Transverse colon (tissue), 4 donors: ENCODE results near the gene MAGEA9. TPM values are rescaled to one million over a fixed set of nuclear protein-coding genes. Genes with fewer than 3 reads are reported as not detected.
"Not testable (repeated sequence)": the region's sequence is repeated elsewhere in the genome, so short reads cannot be mapped to it uniquely, and the experiment has no call there.

Experiments used
- DNase-seq: peaks from one replicate; pipeline ENCODE4 v3.0.0-alpha.2; 2019
- H3K27ac ChIP-seq, 4 donors: fragments of 200-600 bp; sonication (generic); 2 replicates each; pipeline ENCODE4 v1.5.1; 2016 to 2018; ENCODE audit warnings: inconsistent platforms in 4 of 4
- H3K27me3 ChIP-seq: fragments of 200-600 bp; sonication (generic); 2 replicates; pipeline ENCODE4 v1.5.1; 2017; ENCODE audit warnings: inconsistent platforms
- H3K36me3 ChIP-seq, 4 donors: fragments of 200-600 bp; sonication (generic); 2 replicates each; pipeline ENCODE4 v1.5.1; 2017 to 2019; ENCODE audit warnings: inconsistent platforms in 4 of 4
- H3K4me1 ChIP-seq, 4 donors: fragments of 200-600 bp; sonication (generic); 2 replicates each; pipeline ENCODE4 v1.5.1; 2017 to 2020; ENCODE audit warnings: inconsistent platforms in 4 of 4
- H3K4me3 ChIP-seq, 4 donors: fragments of 200-600 bp; sonication (generic); 1 replicate in 1 of 4; 2 replicates in 3 of 4; pipeline versions ENCODE4 v1.5.1 to v1.6.1; 2017 to 2019; ENCODE audit warnings: inconsistent platforms in 4 of 4
- H3K9me3 ChIP-seq, 2 donors: fragments of 200-600 bp; sonication (generic); 2 replicates each; pipeline ENCODE4 v1.5.1; 2017 to 2019; ENCODE audit warnings: inconsistent platforms in 2 of 2
- EP300 ChIP-seq: sonication (generic); formaldehyde crosslinking; IDR thresholded peaks from one replicate; pipeline ENCODE4 v1.6.1; 2017; ENCODE audit warnings: antibody characterized with exemption, low read depth
- POLR2A ChIP-seq: fragments of 450-650 bp; IDR thresholded peaks from one replicate; pipeline ENCODE4 v1.6.1; 2016; ENCODE audit warnings: antibody characterized with exemption, mild to moderate bottlenecking, moderate library complexity
- POLR2AphosphoS5 ChIP-seq, 3 donors: sonication (generic); formaldehyde crosslinking; IDR thresholded peaks; one replicate each; pipeline ENCODE4 v1.6.1; 2016; ENCODE audit warnings: antibody characterized with exemption in 3 of 3
- WGBS, 2 donors: methylation state at CpG; one replicate each; pipeline ENCODE4 v1.1.5; 2018; ENCODE audit warnings: low coverage in 1 of 2; 5-methylcytosine and 5-hydroxymethylcytosine counted together
- in situ Hi-C, 4 donors: fragments of 200-750 bp; cut with MboI; loops; one replicate each; pipeline versions ENCODE4 v1.15.0 to v1.15.1; 2017; ENCODE audit warnings: low sequenced_read_pairs in 3 of 4, low pct_ligation_motif_present in 1 of 4, low pct_unique_long_range_greater_than_20kb in 1 of 4
- intact Hi-C: fragments of 100-400 bp; cut with DNase I; formaldehyde crosslinking; loops from one replicate; pipeline ENCODE4 v1.15.1; 2023; ENCODE audit warnings: low total_unique reads
- total RNA-seq, 4 donors: library from RNA; depleted of rRNA; stranded (reverse); fragments of >200 nt; gene quantifications; one replicate each; pipeline ENCODE4 v1.1.0, GENCODE V29; 2016
- TF ChIP-seq, protein P1 (sequence below), 5 experiments: fragments of 200-600 bp in 3 of 5; fragments of 450-650 bp in 2 of 5; sonication (generic) in 3 of 5; IDR thresholded peaks; 1 replicate in 2 of 5; 2 replicates in 3 of 5; pipeline ENCODE4 v1.5.1; 2016 to 2017; ENCODE audit warnings: antibody characterized with exemption in 5 of 5, inconsistent platforms in 3 of 5, mild to moderate bottlenecking in 2 of 5, moderate library complexity in 1 of 5

MAGEA9 gene
- not detected for total RNA-seq

GRCh38 chrX:149781727-149782126 lies at the start of gene MAGEA9:
Gene MAGEA9, plus strand, starts transcription at chrX:149781930. Its CDS starts 4,281 bp downstream, at chrX:149786211.
- H3K27ac ChIP-seq, H3K4me3 ChIP-seq, H3K4me1 ChIP-seq, H3K27me3 ChIP-seq, H3K36me3 ChIP-seq, intact Hi-C loops, DNase-seq, in situ Hi-C loops, H3K9me3 ChIP-seq: not testable (repeated sequence)
- WGBS, 2 donors = no CpG with 5 or more reads among the region's 14 CpGs

DNA sequence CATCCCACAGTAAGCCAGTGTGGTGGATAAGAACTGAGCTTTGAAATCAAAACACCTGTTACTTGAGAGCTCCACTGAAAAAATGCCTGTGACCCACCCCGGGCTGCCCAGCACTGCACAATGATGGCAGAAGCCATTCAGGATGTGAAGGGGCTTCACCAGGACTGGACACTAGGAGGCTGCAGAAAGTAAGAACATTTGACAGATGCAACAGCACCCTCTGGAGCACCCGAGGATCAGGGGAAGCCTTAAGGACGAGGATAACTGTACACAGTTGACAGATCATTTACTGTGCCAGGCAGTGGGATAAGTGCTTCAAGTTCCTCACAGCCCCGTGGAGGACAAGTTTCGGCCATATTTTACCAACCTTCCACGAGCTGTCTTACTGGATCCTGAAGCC lies 39.5 kb upstream of the MAGEA9 start:
- H3K27me3 ChIP-seq, H3K36me3 ChIP-seq, H3K4me3 ChIP-seq, in situ Hi-C loops, H3K4me1 ChIP-seq, H3K9me3 ChIP-seq, DNase-seq, intact Hi-C loops, H3K27ac ChIP-seq: not testable (repeated sequence)
- no CpG with 5 or more reads among the region's 6 CpGs for WGBS, 2 donors

DNA sequence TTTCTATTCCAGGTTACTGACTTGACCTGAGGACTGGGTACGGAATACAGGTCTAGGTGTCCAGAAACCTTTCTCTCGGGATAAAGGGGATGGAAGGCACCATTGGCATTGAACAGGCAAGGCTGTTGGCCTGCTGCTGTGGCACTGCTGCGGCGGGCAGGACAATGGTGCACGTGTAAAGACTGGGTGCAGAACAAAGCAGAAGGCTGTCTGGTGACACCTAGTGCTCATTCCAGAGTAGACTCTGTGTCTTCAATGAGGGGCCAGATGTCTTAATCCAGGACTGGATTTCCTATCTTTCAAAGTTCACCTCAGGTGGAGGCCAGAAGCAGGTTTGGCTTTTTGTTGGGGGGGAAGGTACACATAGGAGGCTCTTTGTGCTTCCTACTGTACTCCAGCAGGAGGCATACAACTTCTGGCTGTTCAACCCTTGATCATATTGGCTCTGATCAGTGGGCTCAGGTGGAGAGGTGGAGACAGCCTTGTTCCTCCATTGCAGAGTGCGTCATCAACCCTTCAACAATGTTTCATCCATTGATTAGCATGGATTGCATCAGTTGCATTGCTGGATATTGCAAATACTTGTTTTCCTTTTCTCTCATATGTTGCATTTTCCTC lies 35.2 kb upstream of the MAGEA9 start:
- no CpG with 5 or more reads among the region's 6 CpGs for WGBS, 2 donors

DNA sequence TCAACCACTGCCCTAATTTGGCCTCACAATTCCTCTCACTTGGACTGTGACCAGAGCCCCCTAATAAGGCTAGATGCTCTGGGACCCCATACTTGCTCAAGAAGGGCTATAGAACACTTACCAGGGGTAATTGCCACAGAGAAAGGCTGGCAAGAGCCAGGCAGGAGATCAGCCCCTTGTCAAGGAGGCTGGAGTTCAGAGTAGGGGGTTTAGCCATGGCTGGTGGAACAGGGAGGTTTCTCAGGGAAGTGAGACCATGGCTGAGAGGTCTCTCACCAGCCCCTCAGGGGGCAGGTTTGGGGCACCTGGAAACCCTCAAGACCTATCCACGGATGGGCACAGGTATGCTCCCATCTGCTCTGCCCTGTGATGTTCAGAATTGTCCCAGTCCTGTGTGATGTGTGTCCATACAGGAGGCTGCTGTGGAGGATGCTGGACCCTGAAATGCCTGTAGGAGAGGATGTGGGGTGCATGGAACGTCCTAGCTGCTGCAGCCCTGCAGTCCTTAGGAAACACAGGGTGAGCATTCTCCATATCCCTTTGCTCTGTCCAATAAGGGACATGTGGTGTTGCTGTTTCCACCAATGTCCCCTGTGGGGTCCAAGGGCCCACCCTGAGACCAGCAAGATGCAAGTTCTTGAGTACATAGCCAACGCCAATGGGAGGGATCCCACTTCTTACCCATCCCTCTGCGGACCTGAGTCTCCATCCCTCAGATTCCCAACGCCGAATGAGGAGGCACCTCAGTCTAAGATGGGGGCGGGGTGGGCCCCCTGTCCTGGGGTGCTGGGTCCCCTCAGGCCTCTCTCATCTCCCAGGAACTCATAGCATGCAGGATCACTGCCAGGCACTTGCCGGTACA lies 24.3 kb upstream of the MAGEA9 start:
- no peaks in the 10 kb centered on the region for H3K4me1 ChIP-seq
- H3K36me3 ChIP-seq = no peaks in the 10 kb centered on the region
- no peak for DNase-seq
- in situ Hi-C loops = no loop called here
- no peaks in the 10 kb centered on the region for H3K9me3 ChIP-seq
- intact Hi-C loops = no loop called here
- H3K27ac ChIP-seq = no peak overlapping the region
- TF ChIP-seq, protein P1, sequence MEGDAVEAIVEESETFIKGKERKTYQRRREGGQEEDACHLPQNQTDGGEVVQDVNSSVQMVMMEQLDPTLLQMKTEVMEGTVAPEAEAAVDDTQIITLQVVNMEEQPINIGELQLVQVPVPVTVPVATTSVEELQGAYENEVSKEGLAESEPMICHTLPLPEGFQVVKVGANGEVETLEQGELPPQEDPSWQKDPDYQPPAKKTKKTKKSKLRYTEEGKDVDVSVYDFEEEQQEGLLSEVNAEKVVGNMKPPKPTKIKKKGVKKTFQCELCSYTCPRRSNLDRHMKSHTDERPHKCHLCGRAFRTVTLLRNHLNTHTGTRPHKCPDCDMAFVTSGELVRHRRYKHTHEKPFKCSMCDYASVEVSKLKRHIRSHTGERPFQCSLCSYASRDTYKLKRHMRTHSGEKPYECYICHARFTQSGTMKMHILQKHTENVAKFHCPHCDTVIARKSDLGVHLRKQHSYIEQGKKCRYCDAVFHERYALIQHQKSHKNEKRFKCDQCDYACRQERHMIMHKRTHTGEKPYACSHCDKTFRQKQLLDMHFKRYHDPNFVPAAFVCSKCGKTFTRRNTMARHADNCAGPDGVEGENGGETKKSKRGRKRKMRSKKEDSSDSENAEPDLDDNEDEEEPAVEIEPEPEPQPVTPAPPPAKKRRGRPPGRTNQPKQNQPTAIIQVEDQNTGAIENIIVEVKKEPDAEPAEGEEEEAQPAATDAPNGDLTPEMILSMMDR (IDR thresholded peaks at IDR 0.05) = no peak
- TF ChIP-seq POLR2A (no peak), EP300 (no peak), POLR2AphosphoS5 (IDR thresholded peaks at IDR 0.05) (no peak)
- 69% methylated on average over 7 of the region's 8 CpGs; no CpG with 5 or more reads in 1 of the 2 donors for WGBS, 2 donors
- no peak overlapping the region for H3K4me3 ChIP-seq
- H3K27me3 ChIP-seq = no peaks in the 10 kb centered on the region

More for the DNA sequence above, 35.2 kb upstream of the MAGEA9 start:
- H3K4me3 ChIP-seq, H3K27me3 ChIP-seq, H3K36me3 ChIP-seq, intact Hi-C loops, H3K9me3 ChIP-seq, in situ Hi-C loops, H3K27ac ChIP-seq, DNase-seq, H3K4me1 ChIP-seq: not testable (repeated sequence)

DNA sequence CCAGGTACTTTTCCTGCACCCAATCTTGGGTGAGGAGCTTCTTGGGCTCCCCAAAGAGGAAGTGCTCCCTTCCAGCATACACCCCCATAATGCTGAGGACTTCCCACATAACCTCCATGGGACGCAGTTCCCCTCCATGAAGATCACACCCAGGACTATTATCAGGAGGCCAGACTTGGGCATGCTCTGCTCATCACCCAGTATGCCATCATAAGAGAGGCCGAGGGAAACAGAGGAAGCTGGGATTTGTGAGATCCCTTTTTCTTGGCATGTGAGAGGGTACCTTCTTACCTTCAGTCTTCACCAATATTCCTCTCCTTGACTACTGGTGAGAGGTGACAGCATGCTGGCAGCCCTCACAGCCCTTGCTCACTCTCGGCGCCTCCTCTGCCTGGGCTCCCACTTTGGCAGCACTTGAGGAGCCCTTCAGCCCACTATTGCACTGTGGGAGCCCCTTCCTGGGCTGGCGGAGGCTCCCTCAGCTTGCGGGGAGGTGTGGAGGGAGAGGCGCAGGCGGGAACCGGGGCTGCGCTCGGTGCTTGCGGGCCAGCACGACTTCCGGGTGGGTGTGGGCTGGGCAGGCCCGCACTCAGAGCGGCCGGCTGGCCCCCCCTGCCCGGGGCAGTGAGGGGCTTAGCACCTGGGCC lies 23.5 kb upstream of the MAGEA9 start:
- WGBS, 2 donors = 95% methylated on average over 16 of the region's 18 CpGs; no CpG with 5 or more reads in 1 of the 2 donors
- no peak overlapping the region for H3K27ac ChIP-seq
- in situ Hi-C loops (no loop called here), intact Hi-C loops (no loop called here)
- H3K9me3 ChIP-seq = no peaks in the 10 kb centered on the region
- H3K4me3 ChIP-seq = no peak overlapping the region
- no peaks in the 10 kb centered on the region for H3K36me3 ChIP-seq
- TF ChIP-seq, protein P1 (IDR thresholded peaks at IDR 0.05) = no peak
- TF ChIP-seq EP300 (no peak), POLR2AphosphoS5 (IDR thresholded peaks at IDR 0.05) (no peak), POLR2A (no peak)
- DNase-seq = no peak
- H3K4me1 ChIP-seq = no peaks in the 10 kb centered on the region
- H3K27me3 ChIP-seq = no peaks in the 10 kb centered on the region

DNA sequence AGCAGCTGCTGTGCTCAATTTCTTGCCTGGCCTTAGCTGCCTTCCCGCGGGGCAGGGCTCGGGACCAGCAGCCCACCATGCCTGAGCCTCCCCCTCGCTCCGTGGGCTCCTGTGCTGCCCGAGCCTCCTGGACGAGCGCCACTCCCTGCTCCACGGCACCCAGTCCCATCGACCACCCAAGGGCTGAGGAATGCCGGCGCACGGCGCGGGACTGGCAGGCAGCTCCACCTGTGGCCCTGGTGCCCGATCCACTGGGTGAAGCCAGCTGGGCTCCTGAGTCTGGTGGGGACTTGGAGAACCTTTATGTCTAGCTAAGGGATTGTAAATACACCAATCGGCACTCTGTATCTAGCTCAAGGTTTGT lies 23.0 kb upstream of the MAGEA9 start:
- intact Hi-C loops = not testable (repeated sequence)

More for the DNA sequence above, 23.0 kb upstream of the MAGEA9 start:
- H3K27me3 ChIP-seq, H3K36me3 ChIP-seq, H3K4me3 ChIP-seq, DNase-seq, H3K27ac ChIP-seq, H3K9me3 ChIP-seq, in situ Hi-C loops, H3K4me1 ChIP-seq: not testable (repeated sequence)
- WGBS, 2 donors = 97% methylated on average over 14 of the region's 17 CpGs; no CpG with 5 or more reads in 1 of the 2 donors
